Smooth muscle cell (in vitro differentiated cells): Measurements from ENCODE around the gene CDH12. TPM values are rescaled to one million over a fixed set of nuclear protein-coding genes. Genes with fewer than 3 reads are reported as not detected.

ENCODE experiments used
- DNase-seq: peaks from one replicate; lab custom pipeline; 2025; ENCODE audit not compliant: unreplicated experiment; lab: John Stamatoyannopoulos, UW
- H2AFZ ChIP-seq: fragments of 200-600 bp; sonication (generic); 2 replicates; pipeline ENCODE4 v1.6.0; 2016; ENCODE audit warnings: antibody characterized with exemption, low read depth, mild to moderate bottlenecking
- H3F3A ChIP-seq: fragments of 200-600 bp; sonication (generic); 2 replicates; pipeline ENCODE4 v1.6.0; 2017; ENCODE audit warnings: antibody characterized with exemption, low read depth
- H3K27ac ChIP-seq: fragments of 200-600 bp; sonication (generic); 2 replicates; pipeline ENCODE4 v1.5.1; 2016; ENCODE audit warnings: low read depth, mild to moderate bottlenecking
- H3K27me3 ChIP-seq: fragments of 200-600 bp; sonication (generic); 2 replicates; pipeline ENCODE4 v1.6.1; 2016; ENCODE audit warnings: low read depth, mild to moderate bottlenecking
- H3K36me3 ChIP-seq: fragments of 200-600 bp; sonication (generic); 2 replicates; pipeline ENCODE4 v1.5.1; 2016; ENCODE audit warnings: low read depth
- H3K4me1 ChIP-seq: fragments of 200-600 bp; sonication (generic); 2 replicates; pipeline ENCODE4 v1.5.1; 2016; ENCODE audit warnings: low read depth
- H3K4me2 ChIP-seq: fragments of 200-600 bp; sonication (generic); 2 replicates; pipeline ENCODE4 v1.6.0; 2016; ENCODE audit warnings: mild to moderate bottlenecking
- H3K4me3 ChIP-seq: fragments of 200-600 bp; sonication (generic); 2 replicates; pipeline ENCODE4 v1.5.1; 2016; ENCODE audit warnings: mild to moderate bottlenecking
- H3K79me2 ChIP-seq: fragments of 200-600 bp; sonication (generic); 2 replicates; pipeline ENCODE4 v1.6.0; 2016; ENCODE audit warnings: low read depth, mild to moderate bottlenecking
- H3K9ac ChIP-seq: fragments of 200-600 bp; sonication (generic); 2 replicates; pipeline ENCODE4 v1.6.0; 2016; ENCODE audit warnings: low read depth
- H3K9me3 ChIP-seq: fragments of 200-600 bp; sonication (generic); replicated peaks from 2 replicates; pipeline ENCODE4 v1.5.1; 2016; ENCODE audit warnings: low read depth
- H4K20me1 ChIP-seq: fragments of 200-600 bp; sonication (generic); 2 replicates; pipeline ENCODE4 v1.6.0; 2016; ENCODE audit warnings: low read depth
- CTCF ChIP-seq: fragments of 200-600 bp; sonication (generic); IDR thresholded peaks from 2 replicates; pipeline ENCODE4 v1.5.1; 2017; ENCODE audit warnings: borderline replicate concordance, mild to moderate bottlenecking, antibody characterized with exemption; ENCODE audit not compliant: insufficient read depth, poor library complexity, severe bottlenecking
- WGBS: methylation state at CpG from one replicate; pipeline ENCODE4 v1.1.7; 2016; ENCODE audit warnings: low lambda C conversion rate; 5-methylcytosine and 5-hydroxymethylcytosine counted together
- polyA plus RNA-seq: library from polyadenylated mRNA; unstranded; fragments of >200 nt; fragmentation: Nextera tagmentation; extraction: Ambion mirVana; gene quantifications from 2 replicates; pipeline ENCODE4 v1.2.1, GENCODE V29; 2016
- total RNA-seq: library from RNA; depleted of rRNA; stranded (reverse); fragments of >200 nt; gene quantifications from 2 replicates; pipeline ENCODE4 v1.2.3, GENCODE V29; 2014

Gene CDH12
- total and polyA plus RNA-seq, 2 experiments from 2014 or later, result not detected

GRCh38 chr5:22594491-22594890, 258.7 kb downstream of the CDH12 start:
- WGBS, result 84% methylated on average over 2 of the region's 2 CpGs
- H3K79me2 ChIP-seq, result no peaks in the 10 kb centered on the region
- H3K4me3 ChIP-seq, result no peak overlapping the region

GRCh38 chr5:22593592-22593991, 259.6 kb downstream of the CDH12 start:
- Histone ChIP-seq H3K4me3 (no peak overlapping the region), H3F3A (no peaks in the 10 kb centered on the region), H3K4me2 (no peak overlapping the region)

More at GRCh38 chr5:22594491-22594890, 258.7 kb downstream of the CDH12 start:
- H3K4me2 ChIP-seq, result no peak overlapping the region
- H3K27me3 ChIP-seq, result no peaks in the 10 kb centered on the region
- DNase-seq, result no peak
- H3K9me3 ChIP-seq, result no peaks in the 10 kb centered on the region
- no peaks in the 10 kb centered on the region for H3K4me1 ChIP-seq
- H3K9ac ChIP-seq, result no peak overlapping the region
- no peak overlapping the region for H3K27ac ChIP-seq
- no peaks in the 10 kb centered on the region for H3F3A ChIP-seq
- no peak for TF ChIP-seq CTCF
- H3K36me3 ChIP-seq, result no peaks in the 10 kb centered on the region
- no peaks in the 10 kb centered on the region for H4K20me1 ChIP-seq
- no peak overlapping the region for H2AFZ ChIP-seq

GRCh38 chr5:22591461-22591860, 261.7 kb downstream of the CDH12 start:
- Histone ChIP-seq H3K27ac (no peak overlapping the region), H3F3A (no peaks in the 10 kb centered on the region), H3K4me3 (no peak overlapping the region), H3K36me3 (no peaks in the 10 kb centered on the region), H3K27me3 (no peaks in the 10 kb centered on the region), H3K4me2 (no peak overlapping the region), H3K79me2 (no peaks in the 10 kb centered on the region), H3K9ac (no peak overlapping the region), H3K9me3 (no peaks in the 10 kb centered on the region), H4K20me1 (no peaks in the 10 kb centered on the region), H3K4me1 (no peaks in the 10 kb centered on the region), H2AFZ (no peak overlapping the region)
- TF ChIP-seq CTCF, result no peak
- DNase-seq, result no peak

More at GRCh38 chr5:22593592-22593991, 259.6 kb downstream of the CDH12 start:
- Histone ChIP-seq H3K27me3 (no peaks in the 10 kb centered on the region), H3K27ac (no peak overlapping the region), H3K9me3 (no peaks in the 10 kb centered on the region), H3K36me3 (no peaks in the 10 kb centered on the region), H3K79me2 (no peaks in the 10 kb centered on the region), H4K20me1 (no peaks in the 10 kb centered on the region), H2AFZ (no peak overlapping the region), H3K9ac (no peak overlapping the region), H3K4me1 (no peaks in the 10 kb centered on the region)
- no peak for TF ChIP-seq CTCF
- DNase-seq, result no peak
- 88% methylated on average over 1 of the region's 1 CpG for WGBS

GRCh38 chr5:22590677-22591268, 262.4 kb downstream of the CDH12 start:
- H3K4me2 ChIP-seq, result no peak overlapping the region
- H3K4me3 ChIP-seq, result no peak overlapping the region
- H3K4me1 ChIP-seq, result no peaks in the 10 kb centered on the region
- H3K36me3 ChIP-seq, result no peaks in the 10 kb centered on the region
- H3K27me3 ChIP-seq, result no peaks in the 10 kb centered on the region
- H2AFZ ChIP-seq, result no peak overlapping the region
- H3K79me2 ChIP-seq, result no peaks in the 10 kb centered on the region
- 77% methylated on average over 4 of the region's 4 CpGs for WGBS
- no peak overlapping the region for H3K9ac ChIP-seq
- H3K27ac ChIP-seq, result no peak overlapping the region
- no peak for TF ChIP-seq CTCF
- no peaks in the 10 kb centered on the region for H3F3A ChIP-seq
- no peaks in the 10 kb centered on the region for H3K9me3 ChIP-seq
- DNase-seq, result no peak
- no peaks in the 10 kb centered on the region for H4K20me1 ChIP-seq
